H1 (cell line): Measurements from ENCODE around the gene PPM1F. TPM values are rescaled to one million over a fixed set of nuclear protein-coding genes. Genes with fewer than 3 reads are reported as not detected.
A peak's percentile ranks its signal among the peaks of the same experiment; 100 is the strongest.

Source experiments
- BACH1 ChIP-seq: IDR thresholded peaks from 2 replicates; pipeline ENCODE4 v1.6.1; 2012; ENCODE audit warnings: low read length, improper control_type of control experiment
- CHD2 ChIP-seq: IDR thresholded peaks from 2 replicates; pipeline ENCODE4 v1.6.1; 2012; ENCODE audit warnings: low read length, improper control_type of control experiment
- CHD7 ChIP-seq: fragments of 300-600 bp; sonication (generic); IDR thresholded peaks from 2 replicates; pipeline ENCODE4 v1.7.1; 2012; ENCODE audit warnings: low read length, moderate library complexity, mild to moderate bottlenecking, inconsistent platforms; ENCODE audit not compliant: insufficient replicate concordance
- GABPA ChIP-seq: IDR thresholded peaks from 2 replicates; pipeline ENCODE4 v1.6.1; 2011; ENCODE audit warnings: mild to moderate bottlenecking, low read length, moderate library complexity, borderline replicate concordance; ENCODE audit not compliant: insufficient read depth
- POLR2AphosphoS5 ChIP-seq: IDR thresholded peaks from 2 replicates; pipeline ENCODE4 v1.6.1; 2011; ENCODE audit warnings: low read depth, low read length
- polyA plus RNA-seq, 7 experiments: library from polyadenylated mRNA; depleted of rRNA in 3 of 7; stranded (reverse) in 5 of 7; unstranded in 2 of 7; fragments of >200 nt in 5 of 7; fragments of 200-250 nt in 2 of 7; gene quantifications; 1 replicate in 5 of 7; 2 replicates in 1 of 7; 4 replicates in 1 of 7; pipeline versions ENCODE4 v1.2.1 to v1.2.3, GENCODE V29; 2011 to 2013; ENCODE audit warnings: missing spikeins in 2 of 7, mixed read lengths in 2 of 7
- total RNA-seq: library from RNA; stranded (reverse); fragmentation: NEBNext Ultra II Directional; extraction: Animal tissue kit (Norgen Biotek cat#: 25700); gene quantifications from 2 replicates; pipeline ENCODE4 v1.2.1, GENCODE V29; 2021

Gene PPM1F
- total and polyA plus RNA-seq, 2 of the 8 experiments (the other 6 are each of a cell fraction or from before 2014, with no cell fraction given), result 12.4 to 22.8 TPM

- TF ChIP-seq CHD7 (no peak), CHD2 (no peak), GABPA (no peak), POLR2AphosphoS5 (peak; percentile 67; the same call in 1 of the 2 replicates), BACH1 (no peak)
Observed at GRCh38 chr22:21960200-21961126, 7.8 kb upstream of the PPM1F start (continued).
